Stimulated activated effector memory CD8-positive, alpha-beta T cell treated with anti-CD3 and anti-CD28 coated beads, Interleukin-12 subunit alpha, Interleukin-12 subunit beta, amount 100 ng/mL, for 72 hours (primary cell): ENCODE measurements around the gene PRELP.
"Not testable (repeated sequence)": the region's sequence is repeated elsewhere in the genome, so short reads cannot be mapped to it uniquely, and the experiment has no call there.

Experiments
- ATAC-seq: fragments of 150-1000 bp; cut with Tn5 transposase; 2 replicates; pipeline ENCODE4 v1.10.0; 2021
- DNase-seq, 2 donors: peaks; one replicate each; pipeline ENCODE4 v3.0.0; 2021 to 2022; ENCODE audit warnings: low spot score in 2 of 2
- H3K27ac Mint-ChIP-seq: one replicate; pipeline ENCODE4 v1.8.0; 2022; ENCODE audit warnings: mild to moderate bottlenecking, mixed read lengths
- H3K36me3 Mint-ChIP-seq: one replicate; pipeline ENCODE4 v1.8.0; 2022; ENCODE audit warnings: mild to moderate bottlenecking, mixed read lengths
- H3K4me1 Mint-ChIP-seq: one replicate; pipeline ENCODE4 v1.8.0; 2022; ENCODE audit warnings: mixed read lengths
- H3K4me3 Mint-ChIP-seq: one replicate; pipeline ENCODE4 v1.8.0; 2022; ENCODE audit warnings: mild to moderate bottlenecking, mixed read lengths
- H3K9me3 Mint-ChIP-seq: one replicate; pipeline ENCODE4 v1.8.0; 2022; ENCODE audit warnings: mixed read lengths

Gene PRELP

GRCh38 chr1:203464226-203464625, 11.4 kb upstream of the PRELP start:
- Mint-ChIP-seq H3K4me3 (no peak overlapping the region), H3K4me1 (no peaks in the 10 kb centered on the region), H3K36me3 (no peaks in the 10 kb centered on the region), H3K9me3 (no peaks in the 10 kb centered on the region), H3K27ac (no peak overlapping the region)
- ATAC-seq (no peak), DNase-seq (no peak)

DNA sequence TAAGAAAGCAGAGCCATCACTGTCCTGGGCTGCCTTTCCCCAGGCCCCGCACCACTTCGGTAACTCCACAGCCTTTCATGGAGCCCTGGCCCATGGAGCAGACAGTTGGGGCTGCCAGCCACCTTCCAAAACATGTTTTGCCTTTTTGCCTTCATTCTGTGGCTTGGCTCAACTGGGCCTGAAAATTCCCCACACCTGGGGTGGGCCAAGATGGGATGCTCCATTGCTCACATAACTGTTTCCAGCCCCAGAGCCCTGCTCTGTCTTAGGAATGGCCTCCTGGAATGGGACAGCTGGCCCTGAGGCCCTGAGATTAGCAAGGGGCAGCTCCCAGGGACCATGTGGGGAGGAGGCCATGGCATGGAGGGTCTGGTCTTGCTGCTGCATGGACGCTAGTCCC, 10.9 kb upstream of the PRELP start:
- no peaks in the 10 kb centered on the region for H3K4me1 Mint-ChIP-seq
- no peak for DNase-seq
- no peaks in the 10 kb centered on the region for H3K36me3 Mint-ChIP-seq
- ATAC-seq = no peak
- no peaks in the 10 kb centered on the region for H3K9me3 Mint-ChIP-seq
- no peak overlapping the region for H3K27ac Mint-ChIP-seq
- H3K4me3 Mint-ChIP-seq = no peak overlapping the region

DNA sequence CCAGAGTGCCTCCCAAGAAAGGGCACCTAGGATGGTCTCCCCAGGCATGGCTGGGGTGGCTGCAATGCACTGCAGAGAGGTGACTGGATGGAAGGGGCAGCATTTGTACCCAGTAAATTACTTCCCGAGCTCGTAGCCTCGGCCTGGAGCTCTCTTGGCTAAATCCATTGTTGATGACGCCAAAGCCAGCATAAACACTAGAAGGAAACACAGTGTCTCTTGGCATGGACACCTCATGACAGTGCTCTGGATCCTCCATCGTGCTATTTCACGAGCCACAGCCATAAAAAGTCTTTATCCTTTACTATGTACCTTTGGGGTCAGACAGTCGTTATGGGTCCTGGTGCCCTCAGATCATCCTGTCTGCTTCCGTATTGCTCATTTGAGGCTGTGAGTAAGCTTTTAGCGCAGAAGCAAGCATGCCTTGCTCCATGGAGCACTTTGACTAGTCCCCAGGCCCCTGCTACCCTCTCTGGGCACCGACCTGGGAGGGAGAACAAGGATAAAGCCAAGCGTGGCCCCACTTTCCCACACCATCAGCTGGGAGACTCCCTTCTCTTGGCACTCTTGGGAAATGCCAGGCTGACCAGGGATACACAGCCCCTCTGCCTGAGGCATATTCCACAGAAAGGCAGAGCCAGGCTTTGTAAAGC, 10.3 kb upstream of the PRELP start:
- H3K36me3 Mint-ChIP-seq = no peaks in the 10 kb centered on the region
- H3K27ac Mint-ChIP-seq = no peak overlapping the region
- no peak overlapping the region for H3K4me3 Mint-ChIP-seq
- no peaks in the 10 kb centered on the region for H3K4me1 Mint-ChIP-seq
- H3K9me3 Mint-ChIP-seq = no peaks in the 10 kb centered on the region
- ATAC-seq (no peak), DNase-seq (no peak)

- Mint-ChIP-seq H3K36me3 (no peaks in the 10 kb centered on the region), H3K4me1 (no peaks in the 10 kb centered on the region), H3K4me3 (no peak overlapping the region), H3K27ac (no peak overlapping the region), H3K9me3 (no peaks in the 10 kb centered on the region)
- DNase-seq = no peak
- ATAC-seq = no peak
These were observed 9.7 kb upstream of the PRELP start for GRCh38 chr1:203465948-203466347.

DNA sequence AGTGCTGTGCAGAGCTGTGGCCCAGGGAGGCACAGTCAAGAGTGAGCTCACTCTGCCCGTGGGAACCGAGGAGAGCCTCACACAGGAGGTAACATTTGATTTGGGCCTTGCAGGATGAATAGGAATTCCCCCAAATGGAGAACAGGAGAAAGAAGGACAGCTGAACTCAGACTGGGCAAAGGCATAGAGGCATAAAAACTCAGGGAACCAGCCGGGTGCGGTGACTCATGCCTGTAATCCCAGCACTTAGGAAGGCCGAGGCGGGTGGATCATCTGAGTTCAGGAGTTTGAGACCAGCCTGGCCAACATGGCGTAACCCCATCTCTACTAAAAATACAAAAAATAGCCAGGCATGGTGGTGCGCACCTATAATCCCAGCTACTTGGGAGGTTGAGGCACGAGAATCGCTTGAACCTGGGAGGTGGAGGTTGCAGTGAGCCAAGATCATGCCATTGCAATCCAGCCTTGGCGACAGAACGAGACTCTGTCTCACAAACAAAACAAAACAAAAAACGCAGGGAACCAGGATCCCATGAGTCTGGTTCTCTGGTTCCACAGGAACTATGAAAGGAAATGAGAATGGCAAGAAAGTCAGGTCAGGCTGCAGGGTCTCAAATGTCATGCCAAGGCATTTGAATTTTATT, 8.6 kb upstream of the PRELP start:
- H3K4me1 Mint-ChIP-seq, H3K27ac Mint-ChIP-seq, ATAC-seq, H3K36me3 Mint-ChIP-seq, DNase-seq, H3K4me3 Mint-ChIP-seq, H3K9me3 Mint-ChIP-seq: not testable (repeated sequence)

- DNase-seq (no peak), ATAC-seq (no peak)
- H3K27ac Mint-ChIP-seq = no peak overlapping the region
- no peaks in the 10 kb centered on the region for H3K4me1 Mint-ChIP-seq
- H3K9me3 Mint-ChIP-seq = no peaks in the 10 kb centered on the region
- H3K36me3 Mint-ChIP-seq = no peaks in the 10 kb centered on the region
- H3K4me3 Mint-ChIP-seq = no peak overlapping the region
These were observed 8.1 kb upstream of the PRELP start for GRCh38 chr1:203467550-203467921.

DNA sequence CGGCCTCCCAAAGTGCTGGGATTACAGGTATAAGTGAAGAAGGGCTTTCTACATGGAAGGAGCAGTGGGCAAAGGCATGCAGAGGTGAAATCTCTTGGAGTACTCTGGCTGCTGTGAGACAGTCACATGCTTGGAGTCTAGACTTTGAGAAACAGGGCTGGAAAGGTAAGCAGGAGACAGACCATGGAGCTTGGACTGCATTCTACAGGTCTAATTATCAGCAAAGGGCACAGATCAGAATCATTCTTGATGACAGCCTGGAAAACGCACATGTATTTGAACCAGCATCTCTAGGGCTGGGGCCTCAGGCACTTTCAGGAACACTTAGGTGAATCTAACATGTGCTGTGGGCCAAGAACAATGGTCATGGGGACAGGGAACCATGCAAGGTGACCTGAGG, 7.3 kb upstream of the PRELP start:
- no peaks in the 10 kb centered on the region for H3K4me1 Mint-ChIP-seq
- no peak for ATAC-seq
- H3K9me3 Mint-ChIP-seq = no peaks in the 10 kb centered on the region
- H3K27ac Mint-ChIP-seq = no peak overlapping the region
- no peak overlapping the region for H3K4me3 Mint-ChIP-seq
- H3K36me3 Mint-ChIP-seq = no peaks in the 10 kb centered on the region
- no peak for DNase-seq

GRCh38 chr1:203470240-203470639, 5.4 kb upstream of the PRELP start:
- H3K27ac Mint-ChIP-seq = no peak overlapping the region
- no peaks in the 10 kb centered on the region for H3K4me1 Mint-ChIP-seq
- no peaks in the 10 kb centered on the region for H3K36me3 Mint-ChIP-seq
- no peak overlapping the region for H3K4me3 Mint-ChIP-seq
- ATAC-seq (no peak), DNase-seq (no peak)
- no peaks in the 10 kb centered on the region for H3K9me3 Mint-ChIP-seq

DNA sequence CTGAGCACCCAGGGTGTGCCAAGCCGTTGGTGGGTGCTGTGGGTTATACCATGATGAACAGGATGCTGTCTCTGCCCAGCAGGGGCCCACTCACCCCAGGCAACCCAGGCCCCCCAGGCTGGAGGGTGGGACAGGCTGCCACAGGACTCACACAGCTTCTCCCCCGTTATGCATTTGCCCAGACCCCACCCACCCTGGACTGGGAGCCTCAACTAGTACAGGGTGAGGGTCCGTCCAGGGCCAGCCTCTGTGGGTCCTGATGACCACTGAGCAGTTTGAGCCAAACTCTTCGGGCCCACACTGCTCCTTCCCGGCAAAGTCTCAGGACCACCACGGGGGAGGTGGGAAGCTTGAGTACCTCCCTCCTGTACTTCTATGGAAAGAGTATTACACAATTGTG, 3.8 kb upstream of the PRELP start:
- no peak for DNase-seq
- no peaks in the 10 kb centered on the region for H3K4me1 Mint-ChIP-seq
- H3K36me3 Mint-ChIP-seq = no peaks in the 10 kb centered on the region
- ATAC-seq = peak; percentile 20
- H3K27ac Mint-ChIP-seq = no peak overlapping the region
- H3K4me3 Mint-ChIP-seq = no peak overlapping the region
- H3K9me3 Mint-ChIP-seq = no peaks in the 10 kb centered on the region

DNA sequence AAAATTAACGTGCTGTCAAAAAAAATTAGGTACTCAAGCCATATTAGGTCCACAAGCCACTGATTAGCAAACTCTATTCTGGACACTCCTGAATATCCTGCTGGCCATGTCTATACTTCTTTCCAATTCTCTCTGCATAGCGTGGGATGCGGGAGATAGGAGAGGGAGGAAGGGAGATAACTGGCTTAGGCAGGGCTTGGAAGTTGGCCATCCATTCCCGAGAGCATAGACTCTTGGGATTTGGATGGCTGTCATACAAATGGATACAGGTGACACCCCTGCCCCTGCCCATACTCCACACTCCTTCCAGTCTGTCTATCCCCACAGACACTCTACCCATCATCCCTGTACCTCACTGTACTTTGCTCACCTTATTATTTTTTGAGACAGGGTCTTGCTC, 2.3 kb upstream of the PRELP start:
- Mint-ChIP-seq H3K9me3 (no peaks in the 10 kb centered on the region), H3K4me1 (peaks cover 8% of the 10 kb centered on the region), H3K36me3 (no peaks in the 10 kb centered on the region), H3K4me3 (no peak overlapping the region), H3K27ac (no peak overlapping the region)
- DNase-seq (no peak), ATAC-seq (no peak)

DNA sequence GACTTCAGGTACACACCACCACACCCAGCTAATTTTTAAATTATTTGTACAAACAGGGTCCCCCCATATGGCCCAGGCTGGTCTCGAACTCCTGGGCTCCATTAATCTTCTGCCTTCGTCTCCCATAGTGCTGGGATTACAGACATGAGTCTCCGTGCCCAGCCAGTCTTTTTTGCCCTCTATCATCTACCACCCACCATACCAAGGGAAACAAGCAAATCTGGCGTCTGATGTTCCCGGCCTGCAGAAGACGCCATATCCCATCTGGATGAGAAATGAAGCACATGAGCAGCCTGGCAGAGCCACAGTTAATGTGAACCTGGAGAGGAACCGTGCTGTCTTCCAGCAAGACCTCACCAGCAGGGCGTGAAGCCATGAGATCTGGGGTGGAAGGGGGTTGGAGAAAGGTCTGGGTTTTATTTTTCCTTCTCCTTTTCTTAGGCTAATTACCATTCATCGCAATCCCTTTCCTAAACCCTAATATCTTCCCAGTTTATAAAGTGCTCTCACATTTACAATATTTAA, 1.8 kb upstream of the PRELP start:
- Mint-ChIP-seq H3K4me1 (peaks cover 8% of the 10 kb centered on the region), H3K4me3 (no peak overlapping the region), H3K27ac (no peak overlapping the region), H3K9me3 (no peaks in the 10 kb centered on the region), H3K36me3 (no peaks in the 10 kb centered on the region)
- no peak for ATAC-seq
- DNase-seq = no peak

GRCh38 chr1:203476216-203476814, 709 bp downstream of the PRELP start:
- ATAC-seq (no peak), DNase-seq (no peak)
- H3K27ac Mint-ChIP-seq = peak overlapping the region; percentile 7
- no peak overlapping the region for H3K4me3 Mint-ChIP-seq
- H3K4me1 Mint-ChIP-seq = peaks cover 15% of the 10 kb centered on the region
- H3K9me3 Mint-ChIP-seq = no peaks in the 10 kb centered on the region
- H3K36me3 Mint-ChIP-seq = no peaks in the 10 kb centered on the region

- Mint-ChIP-seq H3K36me3 (no peaks in the 10 kb centered on the region), H3K4me3 (no peak overlapping the region), H3K27ac (no peak overlapping the region), H3K9me3 (no peaks in the 10 kb centered on the region), H3K4me1 (peaks cover 15% of the 10 kb centered on the region)
- ATAC-seq (peak; percentile 54), DNase-seq (no peak)
These were observed 2.1 kb downstream of the PRELP start for GRCh38 chr1:203477748-203478147.

DNA sequence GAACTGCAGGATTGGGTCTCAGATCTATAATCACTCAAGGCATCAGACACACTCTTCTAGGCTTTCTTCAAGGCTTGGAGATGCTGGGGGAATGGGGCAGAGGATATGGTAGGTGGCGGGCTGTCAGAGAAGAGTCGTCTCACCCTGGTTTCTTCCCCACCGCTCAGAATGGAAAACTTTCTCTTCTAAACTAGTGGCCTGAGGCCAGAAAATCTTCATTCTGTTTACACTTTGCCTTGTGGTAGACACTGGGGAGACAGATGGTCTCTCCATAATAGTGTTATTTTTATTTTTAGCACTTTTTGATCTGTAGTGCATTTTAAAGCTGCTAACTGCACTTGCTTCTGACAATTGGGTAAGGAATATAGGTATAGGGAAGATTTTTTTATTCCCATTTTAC, 2.6 kb downstream of the PRELP start:
- no peaks in the 10 kb centered on the region for H3K36me3 Mint-ChIP-seq
- H3K4me3 Mint-ChIP-seq = no peak overlapping the region
- DNase-seq (no peak), ATAC-seq (no peak)
- H3K4me1 Mint-ChIP-seq = peaks cover 15% of the 10 kb centered on the region
- H3K27ac Mint-ChIP-seq = no peak overlapping the region
- H3K9me3 Mint-ChIP-seq = no peaks in the 10 kb centered on the region

DNA sequence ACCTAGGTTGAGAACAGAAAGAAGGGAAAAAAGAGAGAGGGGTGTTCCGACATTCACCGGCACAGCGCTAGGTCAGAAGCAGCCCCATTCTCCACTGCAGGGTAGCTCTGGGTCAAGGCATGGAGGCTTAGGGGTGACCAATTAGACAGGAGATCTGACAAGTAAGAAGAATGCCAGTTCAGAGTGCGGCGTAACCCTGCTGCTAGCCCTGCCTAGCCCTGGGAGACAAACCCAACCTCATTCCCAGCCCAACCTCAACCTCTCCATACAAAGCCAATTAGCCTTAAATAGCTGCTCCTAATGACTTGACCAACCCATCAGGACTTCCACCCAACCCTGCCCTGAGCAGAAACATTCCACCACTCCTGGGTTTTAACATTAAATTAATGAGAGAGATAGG, 3.4 kb downstream of the PRELP start:
- no peaks in the 10 kb centered on the region for H3K9me3 Mint-ChIP-seq
- H3K4me1 Mint-ChIP-seq = peaks cover 15% of the 10 kb centered on the region
- no peak overlapping the region for H3K27ac Mint-ChIP-seq
- no peak overlapping the region for H3K4me3 Mint-ChIP-seq
- no peaks in the 10 kb centered on the region for H3K36me3 Mint-ChIP-seq
- DNase-seq = no peak
- no peak for ATAC-seq

DNA sequence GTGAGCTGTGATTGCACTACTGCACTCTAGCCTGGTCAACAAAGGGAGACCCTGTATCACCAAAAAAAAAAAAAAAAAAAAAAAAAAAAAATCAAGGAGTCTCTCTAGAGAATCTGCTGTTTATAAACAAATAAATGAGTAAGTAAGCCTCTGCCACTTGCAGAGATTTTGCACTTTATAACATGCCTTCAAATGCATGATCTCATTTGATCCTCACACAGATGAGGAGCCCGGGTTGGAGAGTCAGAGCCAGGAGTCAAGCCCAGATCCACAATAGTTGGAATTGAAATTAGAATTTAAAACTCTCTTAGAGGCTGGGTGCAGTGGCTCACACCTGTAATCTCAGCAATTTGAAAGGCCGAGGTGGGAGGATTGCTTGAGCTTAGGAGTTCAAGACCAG, 4.0 kb downstream of the PRELP start:
- no peak overlapping the region for H3K4me3 Mint-ChIP-seq
- DNase-seq = no peak
- H3K4me1 Mint-ChIP-seq = peaks cover 15% of the 10 kb centered on the region
- no peaks in the 10 kb centered on the region for H3K9me3 Mint-ChIP-seq
- H3K36me3 Mint-ChIP-seq = no peaks in the 10 kb centered on the region
- H3K27ac Mint-ChIP-seq = no peak overlapping the region
- ATAC-seq = no peak
